GM18507 (cell line): ENCODE data around the gene CLEC4M.

Experiments used
- DNase-seq: peaks from one replicate; pipeline ENCODE4 v3.0.0; 2011; ENCODE audit warnings: low read depth; ENCODE audit not compliant: insufficient read length; ENCODE audit errors: extremely low spot score
- FAIRE-seq: peaks from 2 replicates; lab custom pipeline; 2011; peaks lifted over from hg19 to GRCh38; lab: Jason Lieb, UNC

CLEC4M gene, protein sequence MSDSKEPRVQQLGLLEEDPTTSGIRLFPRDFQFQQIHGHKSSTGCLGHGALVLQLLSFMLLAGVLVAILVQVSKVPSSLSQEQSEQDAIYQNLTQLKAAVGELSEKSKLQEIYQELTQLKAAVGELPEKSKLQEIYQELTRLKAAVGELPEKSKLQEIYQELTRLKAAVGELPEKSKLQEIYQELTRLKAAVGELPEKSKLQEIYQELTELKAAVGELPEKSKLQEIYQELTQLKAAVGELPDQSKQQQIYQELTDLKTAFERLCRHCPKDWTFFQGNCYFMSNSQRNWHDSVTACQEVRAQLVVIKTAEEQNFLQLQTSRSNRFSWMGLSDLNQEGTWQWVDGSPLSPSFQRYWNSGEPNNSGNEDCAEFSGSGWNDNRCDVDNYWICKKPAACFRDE

DNA sequence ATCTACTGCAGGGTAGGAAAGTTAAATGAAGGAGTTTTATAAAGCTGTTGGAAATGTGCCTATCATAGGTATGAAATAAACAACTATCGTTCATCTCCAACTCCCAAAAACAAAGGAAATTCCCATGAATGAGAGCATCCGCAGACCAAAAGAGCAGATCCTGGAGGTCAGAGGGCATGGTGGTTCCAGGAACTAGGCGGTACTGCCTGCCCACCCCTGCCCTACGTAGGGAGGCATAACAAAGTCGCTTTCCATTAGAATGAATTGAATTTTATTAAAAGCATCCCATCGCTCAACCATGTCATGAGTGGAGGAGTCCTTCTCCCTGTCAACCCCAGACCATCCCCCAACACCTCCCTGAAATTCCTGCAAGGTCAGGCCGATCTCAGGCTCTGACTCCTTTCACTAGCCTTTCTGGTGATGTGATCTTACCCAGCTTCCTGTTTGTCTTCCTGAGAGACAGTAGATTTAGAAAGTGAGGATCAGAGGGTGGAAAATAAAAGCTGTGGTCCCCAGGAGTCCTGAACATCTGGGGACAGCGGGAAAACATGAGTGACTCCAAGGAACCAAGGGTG is at the start of gene CLEC4M:
Gene CLEC4M, plus strand, starts transcription at position 525 of the 575 bp plus-strand sequence. Its CDS starts 24 bp downstream, at position 549.
- DNase-seq (no peak), FAIRE-seq (no peak)

DNA sequence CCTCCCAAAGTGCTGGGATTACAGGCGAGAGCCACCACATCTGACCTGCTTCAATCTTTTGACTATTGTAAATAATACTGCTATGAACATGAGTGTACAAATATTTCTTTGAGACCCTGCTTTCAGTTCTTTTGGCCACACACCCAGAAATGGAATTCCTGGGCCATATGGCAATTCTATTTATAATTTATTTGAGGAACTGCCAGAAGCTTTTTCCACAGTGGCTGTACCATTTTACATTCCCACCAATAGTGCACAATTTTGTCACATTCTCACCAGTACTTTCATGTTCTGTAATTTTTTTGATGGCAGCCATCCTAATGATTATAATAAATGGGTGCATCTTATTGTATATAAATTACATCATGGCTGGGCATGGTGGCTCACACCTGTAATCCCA is 47.4 kb upstream of the CLEC4M start:
- DNase-seq (no peak), FAIRE-seq (no peak)

DNA sequence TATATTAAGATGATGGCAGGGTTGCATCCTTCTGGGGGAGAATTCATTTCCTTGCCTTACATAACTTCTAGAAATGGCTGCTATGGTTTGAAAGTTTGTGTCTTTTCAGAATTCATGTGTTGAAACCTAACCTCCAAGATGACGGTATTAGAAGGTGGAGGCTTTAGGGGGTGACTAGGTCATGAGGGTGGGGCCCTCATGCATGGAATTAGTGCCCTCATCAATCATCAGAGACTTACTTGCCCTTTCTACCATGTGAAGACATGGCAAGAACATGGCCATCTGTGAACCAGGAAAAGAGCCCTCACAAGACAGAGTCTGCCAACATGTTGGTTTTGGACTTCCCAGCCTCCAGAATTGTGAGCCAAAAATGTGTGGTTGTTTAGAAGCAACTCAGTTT is 46.3 kb upstream of the CLEC4M start:
- FAIRE-seq = no peak
- no peak for DNase-seq

DNA sequence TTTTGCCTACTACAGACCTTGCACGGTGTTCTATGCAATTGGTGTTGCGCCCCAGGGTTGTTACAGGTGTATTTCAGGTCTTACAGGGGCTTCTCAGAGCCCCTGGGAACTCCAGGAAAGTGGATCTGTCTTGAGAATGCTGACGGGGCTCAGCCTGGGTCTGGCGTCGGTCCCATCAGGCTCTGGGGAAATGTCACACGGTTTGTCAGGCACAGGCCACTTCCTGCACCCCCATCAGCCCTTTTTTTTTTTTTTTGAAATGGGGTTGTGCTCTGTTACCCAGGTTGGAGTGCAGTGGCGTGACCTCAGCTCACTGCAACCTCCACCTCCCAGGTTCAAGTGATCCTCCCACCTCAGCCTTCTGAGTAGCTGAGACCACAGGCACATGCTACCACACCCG is 44.4 kb upstream of the CLEC4M start:
- DNase-seq = no peak
- peak; percentile 49 for FAIRE-seq

DNA sequence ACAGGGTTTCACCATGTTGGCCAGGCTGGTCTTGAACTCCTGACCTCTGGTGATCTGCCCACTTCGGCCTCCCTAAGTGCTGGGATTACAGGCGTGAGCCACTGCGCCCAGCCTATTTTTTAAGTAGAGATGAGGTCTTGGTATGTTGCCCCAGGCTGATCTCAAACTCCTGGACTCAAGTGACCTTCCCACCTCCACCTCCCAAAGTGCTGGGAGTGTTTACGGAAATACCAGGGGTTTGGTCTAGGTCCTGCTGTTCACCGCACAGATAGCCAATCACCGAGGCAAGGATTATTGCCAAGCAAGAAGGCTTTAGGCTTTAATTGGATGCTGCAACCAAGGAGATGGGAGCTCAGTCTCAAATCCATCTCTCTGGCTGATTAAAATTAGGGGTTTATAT is 42.7 kb upstream of the CLEC4M start:
- FAIRE-seq = no peak
- no peak for DNase-seq

DNA sequence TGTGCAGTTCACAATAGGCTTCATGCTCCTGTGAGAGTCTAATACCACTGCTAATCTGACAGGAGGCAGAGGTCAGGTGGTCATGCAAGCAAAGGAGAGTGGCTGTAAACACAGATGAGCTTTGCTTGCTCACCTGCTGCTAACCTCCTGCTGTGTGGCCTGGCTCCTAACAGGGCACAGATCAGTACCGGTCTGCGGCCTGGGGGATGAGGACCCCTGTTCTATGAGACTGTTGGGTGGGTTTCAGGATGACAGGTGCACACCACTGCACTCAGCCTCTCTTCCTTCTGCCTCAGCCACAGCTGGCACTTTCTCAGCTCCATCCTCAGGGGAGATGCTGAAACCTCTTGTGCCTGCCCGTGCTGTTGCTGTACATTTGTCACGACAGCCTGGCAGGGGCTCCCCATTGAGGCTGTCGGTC is 40.8 kb upstream of the CLEC4M start:
- FAIRE-seq = peak; percentile 24
- DNase-seq = no peak

DNA sequence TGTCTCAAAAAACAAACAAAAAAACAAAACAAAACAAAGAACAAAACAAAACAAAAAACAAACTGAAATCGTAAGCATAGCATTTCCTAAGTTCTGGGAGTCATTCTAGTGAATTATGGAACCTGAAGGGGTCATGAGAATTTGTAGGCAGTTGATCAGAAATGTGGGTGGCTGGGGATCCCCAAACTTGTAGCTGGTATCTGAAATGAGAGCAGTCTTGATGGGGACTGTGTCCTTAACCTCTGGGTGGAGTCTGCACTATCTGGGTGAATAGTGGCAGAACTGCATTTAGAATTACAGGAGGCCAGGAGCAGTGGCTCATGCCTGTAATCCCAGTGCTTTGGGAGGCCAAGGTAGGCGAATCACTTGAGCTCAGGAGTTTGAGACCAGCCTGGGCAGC is 37.3 kb upstream of the CLEC4M start:
- no peak for DNase-seq
- no peak for FAIRE-seq

DNA sequence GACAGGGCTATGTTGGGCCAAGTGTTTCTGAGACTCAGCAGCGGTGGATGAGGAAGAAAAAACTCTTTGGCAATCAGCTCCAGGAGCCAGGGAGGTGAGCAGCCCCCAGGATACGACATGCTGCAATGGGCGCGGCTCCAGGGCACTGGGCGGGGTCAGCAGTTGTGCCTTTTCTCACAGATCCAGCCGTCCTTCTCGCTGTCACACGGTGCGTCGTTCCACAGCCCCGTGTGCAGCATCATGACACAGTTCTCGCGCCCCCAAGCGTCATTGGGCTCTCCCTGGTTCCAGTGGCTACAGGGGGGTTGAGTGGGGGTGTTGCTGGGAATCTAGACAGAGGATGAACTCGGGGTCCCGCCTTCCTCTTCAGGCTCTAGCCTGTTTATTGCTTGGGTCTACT is 33.8 kb upstream of the CLEC4M start:
- DNase-seq (no peak), FAIRE-seq (no peak)

DNA sequence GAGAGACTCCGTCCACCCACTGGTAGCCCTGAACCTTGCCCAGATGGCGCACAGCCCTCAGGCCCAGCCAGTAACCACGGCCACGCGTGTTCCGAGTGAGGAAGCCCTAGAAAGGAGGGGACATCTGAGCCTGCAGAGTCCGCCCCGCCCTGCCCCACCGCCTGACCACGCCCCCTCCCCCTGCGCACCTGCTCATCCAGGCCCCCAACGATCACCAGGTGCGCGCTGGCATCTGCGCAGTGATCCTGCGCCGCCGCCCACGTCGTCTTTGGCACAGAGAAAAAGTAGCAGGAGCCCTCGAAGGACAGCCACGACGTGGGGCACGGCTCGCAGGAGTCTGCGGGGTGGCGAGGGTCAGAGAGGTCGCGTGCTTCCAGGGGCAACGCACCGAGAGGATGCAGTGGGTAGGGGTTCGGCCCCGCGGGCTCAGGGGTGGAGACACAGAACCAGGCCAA is 33.2 kb upstream of the CLEC4M start:
- FAIRE-seq = no peak
- no peak for DNase-seq

DNA sequence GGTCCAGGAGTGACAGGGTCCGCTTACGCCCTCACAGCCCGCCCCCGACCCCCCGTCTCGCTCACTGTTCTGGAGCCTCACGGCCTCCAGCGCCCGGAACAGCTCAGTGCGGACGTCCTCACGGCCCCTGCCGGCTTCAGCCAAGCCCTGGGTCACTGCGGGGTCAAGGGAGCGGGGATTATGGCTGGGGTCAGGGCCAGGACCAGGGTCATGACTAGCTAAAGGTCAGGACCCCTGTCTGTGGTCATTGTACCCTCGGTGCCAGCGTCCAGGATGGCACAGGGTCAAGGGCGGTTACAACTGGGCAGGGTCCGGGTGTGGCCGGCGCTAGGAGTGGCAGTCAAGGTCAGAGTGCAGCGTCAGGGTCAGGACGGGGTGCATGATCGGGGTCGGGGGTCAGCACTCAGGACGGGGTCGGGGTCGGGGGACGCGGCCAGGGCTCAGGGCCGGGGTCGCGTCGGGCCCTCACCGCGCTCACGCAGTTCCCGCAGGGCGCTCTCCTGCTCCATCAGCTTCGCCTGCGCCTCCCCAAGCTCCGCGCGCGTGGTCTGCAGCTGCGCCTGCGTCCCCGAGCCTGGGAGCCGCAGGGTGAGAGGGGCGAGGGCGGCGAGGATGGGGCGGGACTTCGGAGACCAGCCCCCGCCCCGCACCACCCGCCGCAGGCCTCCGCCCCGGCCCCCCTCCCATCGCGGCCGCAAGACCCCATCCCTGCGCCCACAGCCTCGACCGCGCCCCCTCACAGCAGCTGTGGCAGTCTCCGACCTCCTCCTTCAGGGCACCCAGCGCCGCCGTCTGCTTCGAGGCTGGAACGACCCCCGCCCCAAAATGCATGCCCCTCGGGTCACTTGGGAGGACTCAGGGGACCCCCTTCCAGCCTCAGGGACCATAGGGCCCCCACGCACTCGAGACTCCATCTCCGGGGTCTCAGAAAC is 32.5 kb upstream of the CLEC4M start:
- DNase-seq (no peak), FAIRE-seq (no peak)

DNA sequence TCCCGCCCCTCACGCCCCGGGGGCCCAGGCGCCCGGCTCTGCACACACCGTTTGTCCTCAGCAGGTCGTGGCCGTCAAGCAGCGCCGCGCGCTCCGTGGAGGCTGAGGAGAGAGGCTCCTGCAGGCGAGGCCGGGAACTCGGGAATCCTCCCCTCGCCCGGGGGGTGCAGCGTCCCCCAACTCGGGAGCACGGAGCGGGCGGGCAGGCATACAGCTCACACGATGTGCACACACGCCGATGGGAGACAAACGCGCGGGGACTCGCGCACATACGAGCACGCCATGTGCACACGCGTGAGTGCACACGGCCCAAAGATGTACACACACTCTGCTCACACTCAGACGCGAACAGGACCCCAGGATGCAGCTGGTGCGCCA is 31.8 kb upstream of the CLEC4M start:
- no peak for DNase-seq
- no peak for FAIRE-seq

DNA sequence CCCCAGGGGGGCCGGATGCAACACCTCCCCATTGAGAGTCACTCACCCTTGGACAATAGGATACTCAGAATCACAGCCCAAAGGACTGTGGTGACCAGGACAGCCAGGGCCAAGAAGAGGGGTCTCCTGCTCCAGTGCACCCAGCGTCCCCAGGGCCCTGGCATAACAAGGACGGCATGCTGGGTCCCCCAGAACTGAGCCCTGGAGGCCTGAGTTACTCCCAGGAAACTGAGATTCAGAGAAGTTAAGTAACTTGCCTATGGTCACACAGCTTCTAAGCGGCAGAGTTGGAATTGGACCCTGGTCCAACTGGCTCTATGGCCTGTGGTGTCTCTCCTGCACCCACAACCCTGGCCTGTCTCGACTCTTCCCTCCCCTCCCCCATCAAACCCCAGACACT is 31.4 kb upstream of the CLEC4M start:
- no peak for FAIRE-seq
- no peak for DNase-seq

DNA sequence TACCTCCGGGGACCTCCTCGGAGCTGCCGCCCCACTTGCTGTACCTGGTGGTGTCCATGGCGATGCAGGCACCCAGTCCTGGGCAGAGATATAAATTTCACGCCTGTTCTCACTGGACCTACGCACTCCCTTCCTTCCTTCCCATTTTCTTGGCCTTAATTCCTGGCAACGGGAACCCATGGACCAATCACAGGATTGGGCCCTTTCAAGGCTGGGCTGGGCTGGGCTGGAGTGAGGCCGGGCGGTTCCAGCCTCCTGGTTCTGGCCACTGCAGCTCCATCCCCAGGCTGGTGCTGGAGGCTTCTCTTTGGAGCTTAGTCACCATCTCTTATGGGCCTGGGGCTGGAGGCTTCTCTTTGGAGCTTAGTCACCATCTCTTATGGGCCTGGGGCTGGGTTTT is 31.0 kb upstream of the CLEC4M start, which contains the start of gene CLEC4G:
Gene CLEC4G, minus strand, starts transcription at position 66 of the 400 bp plus-strand sequence. Its CDS starts 8 bp downstream, at position 58.
- DNase-seq = no peak
- no peak for FAIRE-seq

DNA sequence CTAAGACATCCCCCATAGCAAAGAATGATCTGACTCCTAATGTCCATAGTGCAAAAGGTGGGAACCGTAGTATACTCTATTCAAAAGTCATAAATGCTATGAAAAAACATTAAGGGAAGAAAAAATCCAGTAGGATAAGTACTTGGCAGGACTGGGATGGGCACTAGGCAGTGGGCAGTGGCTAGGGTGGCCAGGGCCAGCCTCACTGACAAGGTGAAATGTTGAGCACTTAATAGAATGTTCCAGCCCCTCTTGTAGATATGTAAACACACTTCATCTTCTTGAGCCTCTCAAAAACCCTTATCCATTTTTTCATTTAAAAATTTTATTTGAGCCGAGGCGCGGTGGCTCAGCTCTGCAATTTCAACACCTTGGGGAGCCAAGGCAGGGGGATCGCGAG is 29.7 kb upstream of the CLEC4M start:
- FAIRE-seq (no peak), DNase-seq (no peak)

DNA sequence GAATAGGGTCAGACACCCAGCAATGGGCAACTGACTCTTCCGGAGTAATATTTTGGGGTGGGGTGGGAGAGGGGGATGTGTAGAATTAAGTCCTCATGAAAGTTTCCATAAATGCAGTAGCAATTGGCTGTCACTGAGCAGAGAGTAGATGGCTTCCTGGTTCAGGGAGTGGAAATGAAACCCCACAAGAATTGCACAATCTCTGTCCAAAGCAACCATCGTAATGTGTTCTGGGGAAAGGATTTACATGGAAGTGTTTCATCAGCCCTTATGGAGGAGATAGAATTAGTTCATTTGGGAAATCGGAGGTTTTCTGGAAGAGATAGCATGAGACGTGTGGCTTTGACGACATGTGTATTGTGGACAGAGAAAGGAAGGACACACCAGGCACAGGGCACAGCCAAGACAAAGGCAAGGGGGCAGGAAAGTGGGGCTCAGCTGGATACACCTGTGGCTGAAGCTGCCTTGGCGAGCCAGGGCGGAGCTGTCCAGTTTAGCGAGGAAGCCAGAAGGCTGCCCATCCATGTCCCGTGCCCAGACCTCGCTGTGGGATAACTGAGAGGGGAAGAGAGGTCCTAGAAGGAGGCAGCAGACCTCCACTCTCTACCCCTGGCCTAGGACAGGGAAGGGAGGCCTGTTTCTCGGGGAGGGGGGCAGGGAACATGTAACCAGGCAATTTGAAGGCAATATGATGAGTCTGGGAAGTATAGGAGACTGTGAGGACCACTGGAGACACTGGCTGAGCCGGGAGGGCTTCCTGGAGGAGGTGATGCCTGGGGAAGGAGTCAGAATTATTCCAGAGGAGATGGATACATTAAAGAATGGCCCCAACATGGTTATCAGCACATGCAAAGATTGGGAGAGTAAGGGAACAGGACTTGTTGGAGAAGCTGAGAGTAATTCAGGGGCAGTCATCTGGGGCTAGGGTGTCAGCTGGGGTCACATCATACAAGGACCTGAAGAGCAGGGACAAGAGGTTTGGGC is 28.5 kb upstream of the CLEC4M start:
- no peak for FAIRE-seq
- no peak for DNase-seq

DNA sequence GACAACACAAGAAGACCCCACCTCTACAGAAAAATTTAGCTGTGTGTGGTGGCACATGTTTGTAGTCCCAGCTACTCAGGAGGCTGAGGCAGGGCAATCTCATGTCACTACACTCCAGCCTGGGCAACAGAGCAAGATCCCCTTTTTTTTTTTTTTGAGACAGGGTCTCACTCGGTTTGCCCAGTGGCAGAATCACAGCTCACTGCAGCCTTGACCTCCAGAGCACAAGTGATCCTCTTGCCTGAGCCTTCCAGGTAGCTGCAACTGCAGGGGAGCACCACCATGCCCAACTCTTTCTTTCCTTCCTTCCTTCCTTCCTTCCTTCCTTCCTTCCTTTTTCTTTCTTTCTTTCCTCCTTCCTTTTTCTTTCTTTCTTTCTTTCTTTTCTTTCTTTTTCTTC is 26.9 kb upstream of the CLEC4M start:
- no peak for DNase-seq
- FAIRE-seq = no peak

DNA sequence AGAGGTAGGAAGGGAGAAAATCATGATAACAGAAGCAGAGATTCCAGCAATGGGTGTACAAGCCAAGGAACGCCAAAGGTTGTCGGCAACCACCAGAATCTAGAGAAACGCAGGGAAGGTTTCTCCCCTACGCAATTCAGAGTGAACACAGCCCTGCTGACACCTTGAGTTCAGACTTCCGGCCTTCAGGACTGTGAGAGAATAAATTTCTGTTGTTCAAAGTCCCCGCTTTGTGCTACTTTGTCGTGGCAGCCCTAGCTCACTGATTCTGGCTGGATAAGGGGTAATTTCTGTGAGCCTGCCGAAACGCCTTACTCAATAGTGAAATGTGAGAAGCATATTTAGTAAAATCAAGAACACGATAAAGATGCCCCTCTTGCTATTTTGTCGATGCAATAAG is 25.8 kb upstream of the CLEC4M start:
- FAIRE-seq (no peak), DNase-seq (no peak)

DNA sequence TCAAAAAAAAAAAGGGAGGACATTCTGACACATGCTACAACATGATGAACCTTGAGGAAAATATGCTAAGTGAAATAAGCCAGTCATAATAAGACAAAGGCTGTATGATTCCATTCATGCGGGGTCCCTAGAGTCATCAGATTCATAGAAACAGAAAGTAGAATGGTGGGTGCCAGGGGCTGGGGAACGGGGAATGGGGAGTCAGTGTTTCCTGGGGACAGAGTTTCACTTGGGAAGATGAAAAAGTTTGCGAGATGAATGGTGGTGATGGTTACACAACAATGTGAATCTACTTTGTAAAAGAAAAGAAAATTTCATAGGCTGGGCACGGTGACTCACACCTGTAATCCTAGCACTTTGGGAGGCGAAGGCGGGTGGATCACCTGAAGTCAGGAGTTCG is 25.0 kb upstream of the CLEC4M start:
- FAIRE-seq = no peak
- no peak for DNase-seq

DNA sequence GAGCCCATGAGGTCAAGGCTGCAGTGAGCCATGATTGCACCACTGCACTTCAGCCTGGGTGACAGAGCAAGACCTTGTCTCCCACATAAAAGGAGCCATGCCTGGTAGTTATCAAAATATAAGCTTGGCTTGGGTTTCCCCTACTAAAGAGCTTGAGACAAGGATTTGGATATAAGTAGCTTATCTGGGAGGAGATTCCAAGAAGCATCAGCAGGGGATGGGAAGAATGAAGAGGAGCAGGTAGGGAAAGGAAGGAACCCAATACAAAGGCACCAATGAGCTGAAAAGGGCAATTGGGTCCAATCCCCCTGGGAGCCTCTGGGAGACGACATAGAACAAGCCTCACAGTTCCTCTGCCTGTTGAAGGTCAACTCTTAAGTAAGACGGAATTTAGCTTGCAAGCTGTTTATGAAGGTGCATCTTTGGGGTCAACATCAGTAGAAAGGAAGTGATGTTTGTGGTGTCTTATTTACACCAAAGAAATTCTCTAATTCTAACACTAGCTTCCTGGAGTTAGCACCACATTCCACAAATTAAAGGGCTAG is 23.8 kb upstream of the CLEC4M start:
- FAIRE-seq (no peak), DNase-seq (no peak)
